Measurements from ENCODE around the gene WFDC2. TPM values are rescaled to one million over a fixed set of nuclear protein-coding genes. Genes with fewer than 3 reads are reported as not detected.

The WFDC2 gene
- total RNA-seq, 3 donors from 2014 or later (not counting 1 experiment from before 2014, with no cell fraction given), result not detected

DNA sequence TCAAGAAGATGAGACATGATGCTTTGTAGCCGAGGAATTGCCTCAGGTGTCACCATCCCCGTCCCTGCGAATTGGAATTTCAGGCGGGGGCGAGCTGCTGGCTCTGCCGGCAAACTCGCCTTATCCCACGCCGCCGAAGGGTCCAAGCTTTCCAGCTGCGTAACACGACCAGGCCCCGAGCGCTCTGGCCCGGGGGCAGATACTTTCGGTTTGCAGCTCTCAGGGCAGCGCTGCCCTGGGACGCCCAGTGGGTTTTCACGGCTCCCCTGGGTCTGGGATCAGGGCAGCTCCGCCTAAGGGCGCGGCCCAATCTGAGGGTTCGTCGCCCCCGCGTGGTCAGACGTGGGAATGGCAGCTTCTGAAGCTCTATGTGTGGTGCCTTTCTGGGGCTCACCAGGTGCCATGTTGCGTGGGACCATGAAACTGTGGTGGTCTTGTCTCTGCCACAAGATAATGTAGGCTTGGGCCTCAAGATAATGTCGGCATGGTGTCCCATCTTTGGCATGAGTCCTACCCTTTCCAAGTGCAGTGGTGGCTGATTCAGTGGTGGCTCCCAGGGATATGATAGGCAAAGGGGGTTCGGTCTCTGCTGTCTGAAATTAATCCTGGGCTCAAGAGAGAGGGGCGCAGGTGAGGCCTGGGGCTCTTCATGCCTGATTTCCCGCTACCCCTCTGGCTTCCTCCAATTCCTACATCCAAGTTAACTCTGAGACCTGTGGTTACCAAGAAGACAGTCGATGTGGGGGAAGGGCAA is 32.6 kb upstream of the WFDC2 start:
- Histone ChIP-seq H3K4me1 (ENCODE audit: control insufficient read depth, insufficient read depth, low read length) (peaks cover 25% of the 10 kb centered on the region), H3K9me3 (ENCODE audit: control insufficient read depth, insufficient read depth, low read length) (peaks cover 3% of the 10 kb centered on the region), H3K27ac (ENCODE audit: low read length) (peak overlapping the region; percentile 68), H3K4me3 (ENCODE audit: low read length) (peak overlapping the region; percentile 65), H3K36me3 (ENCODE audit: control insufficient read depth, insufficient read depth, low read length) (no peaks in the 10 kb centered on the region), H3K27me3 (ENCODE audit: control insufficient read depth, insufficient read depth, low read length) (no peaks in the 10 kb centered on the region)
- peak; percentile 91 to 93 (median 93) for ATAC-seq
- Mint-ChIP-seq H3K27ac (peak overlapping the region in 1 of 2 donors; percentile 74), H3K27me3 (ENCODE audit: low read depth in 2 of 2) (no peaks in the 10 kb centered on the region), H3K36me3 (no peaks in the 10 kb centered on the region), H3K4me3 (peak overlapping the region; percentile 73), H3K9me3 (peaks cover 0 to 3% of the 10 kb centered on the region in 2 donors), H3K4me1 (peaks cover 9 to 24% of the 10 kb centered on the region in 2 donors)
- TF ChIP-seq, protein P1, sequence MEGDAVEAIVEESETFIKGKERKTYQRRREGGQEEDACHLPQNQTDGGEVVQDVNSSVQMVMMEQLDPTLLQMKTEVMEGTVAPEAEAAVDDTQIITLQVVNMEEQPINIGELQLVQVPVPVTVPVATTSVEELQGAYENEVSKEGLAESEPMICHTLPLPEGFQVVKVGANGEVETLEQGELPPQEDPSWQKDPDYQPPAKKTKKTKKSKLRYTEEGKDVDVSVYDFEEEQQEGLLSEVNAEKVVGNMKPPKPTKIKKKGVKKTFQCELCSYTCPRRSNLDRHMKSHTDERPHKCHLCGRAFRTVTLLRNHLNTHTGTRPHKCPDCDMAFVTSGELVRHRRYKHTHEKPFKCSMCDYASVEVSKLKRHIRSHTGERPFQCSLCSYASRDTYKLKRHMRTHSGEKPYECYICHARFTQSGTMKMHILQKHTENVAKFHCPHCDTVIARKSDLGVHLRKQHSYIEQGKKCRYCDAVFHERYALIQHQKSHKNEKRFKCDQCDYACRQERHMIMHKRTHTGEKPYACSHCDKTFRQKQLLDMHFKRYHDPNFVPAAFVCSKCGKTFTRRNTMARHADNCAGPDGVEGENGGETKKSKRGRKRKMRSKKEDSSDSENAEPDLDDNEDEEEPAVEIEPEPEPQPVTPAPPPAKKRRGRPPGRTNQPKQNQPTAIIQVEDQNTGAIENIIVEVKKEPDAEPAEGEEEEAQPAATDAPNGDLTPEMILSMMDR (IDR thresholded peaks at IDR 0.05), result peak; percentile 95
- intact Hi-C loops (cut with micrococcal nuclease), result loop anchor here (1.0 to 2.0 kb wide), 4 partner anchors 20 to 118 kb away; partner anchors contain the start of gene PIGT
- WGBS (ENCODE audit: insufficient coverage), result 7% methylated on average over 30 of the region's 33 CpGs
- DNase-seq, result peak; percentile 86 to 93

DNA sequence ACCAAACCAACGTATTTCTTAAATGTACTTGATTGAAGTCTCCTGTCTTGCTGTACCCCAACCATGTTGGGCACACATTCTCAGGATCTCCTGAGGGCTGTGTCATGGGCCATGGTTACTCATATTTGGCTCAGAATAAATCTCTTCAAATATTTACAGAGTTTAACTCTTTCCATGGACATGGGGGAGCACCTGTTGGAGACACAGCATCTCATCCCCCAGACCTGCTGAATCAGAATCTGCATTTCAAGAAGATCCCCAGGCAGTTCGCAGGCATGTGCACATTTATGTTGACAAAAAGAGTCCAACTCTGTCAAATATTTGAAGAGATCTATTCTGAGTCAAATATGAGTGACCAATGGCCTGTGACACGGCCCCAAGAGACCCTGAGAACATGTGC is 29.1 kb upstream of the WFDC2 start:
- no peak overlapping the region for H3K4me3 ChIP-seq (ENCODE audit: low read length)
- no peak for DNase-seq
- Mint-ChIP-seq H3K4me1 (peaks cover 13 to 20% of the 10 kb centered on the region in 2 donors), H3K27ac (no peak overlapping the region), H3K9me3 (no peaks in the 10 kb centered on the region), H3K27me3 (ENCODE audit: low read depth in 2 of 2) (peaks cover 5 to 10% of the 10 kb centered on the region in 2 donors), H3K36me3 (no peaks in the 10 kb centered on the region), H3K4me3 (no peak overlapping the region)
- no peaks in the 10 kb centered on the region for H3K36me3 ChIP-seq (ENCODE audit: control insufficient read depth, insufficient read depth, low read length)
- H3K27ac ChIP-seq (ENCODE audit: low read length), result no peak overlapping the region
- H3K27me3 ChIP-seq (ENCODE audit: control insufficient read depth, insufficient read depth, low read length), result peaks cover 3% of the 10 kb centered on the region
- no peaks in the 10 kb centered on the region for H3K9me3 ChIP-seq (ENCODE audit: control insufficient read depth, insufficient read depth, low read length)
- no peak for ATAC-seq
- TF ChIP-seq, protein P1 (IDR thresholded peaks at IDR 0.05), result no peak
- intact Hi-C loops (cut with micrococcal nuclease), result no loop called here
- peaks cover 19% of the 10 kb centered on the region for H3K4me1 ChIP-seq (ENCODE audit: control insufficient read depth, insufficient read depth, low read length)
- WGBS (ENCODE audit: insufficient coverage), result 86% methylated on average over 3 of the region's 3 CpGs

DNA sequence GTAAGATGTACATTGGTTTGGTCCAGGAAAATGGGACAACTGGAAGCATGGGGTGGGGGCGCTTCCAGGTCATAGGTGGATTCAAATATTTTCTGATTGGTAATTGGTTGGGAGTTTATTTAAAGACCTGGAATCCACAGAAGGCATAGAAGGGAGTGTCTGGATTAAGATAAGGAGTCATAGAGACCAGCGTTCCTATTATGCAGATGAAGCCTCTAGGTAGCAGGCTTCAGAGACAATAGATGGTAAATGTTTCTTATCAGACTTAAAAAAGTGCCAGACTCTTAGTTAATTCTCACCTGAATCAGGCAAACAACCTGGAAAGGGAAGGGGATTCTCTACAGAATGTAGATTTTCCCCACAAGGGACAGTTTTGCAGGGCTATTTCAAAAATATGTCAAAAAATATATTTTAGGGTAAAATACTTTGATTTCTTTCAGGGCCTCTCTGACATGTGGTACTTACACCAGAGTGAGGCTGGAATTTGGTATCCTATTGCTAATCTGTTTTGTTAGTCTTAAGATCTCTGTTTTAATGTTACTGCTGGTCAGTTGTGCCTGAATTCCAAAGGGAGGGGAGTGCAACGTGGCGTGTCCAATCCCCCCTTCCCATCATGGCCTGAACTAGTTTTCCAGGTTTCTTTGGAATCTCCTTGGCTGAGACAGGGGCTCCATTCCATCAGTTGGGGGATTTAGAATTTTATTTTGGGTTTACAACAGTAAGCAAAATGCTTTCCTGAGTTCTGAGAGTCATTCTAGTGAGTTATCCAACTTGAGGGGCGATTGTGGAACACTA is 28.5 kb upstream of the WFDC2 start:
- Mint-ChIP-seq H3K27ac (no peak overlapping the region), H3K4me1 (peaks cover 13 to 20% of the 10 kb centered on the region in 2 donors), H3K4me3 (no peak overlapping the region), H3K27me3 (ENCODE audit: low read depth in 2 of 2) (peaks cover 9 to 11% of the 10 kb centered on the region in 2 donors), H3K36me3 (no peaks in the 10 kb centered on the region), H3K9me3 (no peaks in the 10 kb centered on the region)
- Histone ChIP-seq H3K9me3 (ENCODE audit: control insufficient read depth, insufficient read depth, low read length) (no peaks in the 10 kb centered on the region), H3K36me3 (ENCODE audit: control insufficient read depth, insufficient read depth, low read length) (no peaks in the 10 kb centered on the region), H3K4me1 (ENCODE audit: control insufficient read depth, insufficient read depth, low read length) (peaks cover 19% of the 10 kb centered on the region), H3K27ac (ENCODE audit: low read length) (no peak overlapping the region), H3K27me3 (ENCODE audit: control insufficient read depth, insufficient read depth, low read length) (peaks cover 3% of the 10 kb centered on the region), H3K4me3 (ENCODE audit: low read length) (no peak overlapping the region)
- intact Hi-C loops (cut with micrococcal nuclease), result no loop called here
- no peak for DNase-seq
- TF ChIP-seq, protein P1 (IDR thresholded peaks at IDR 0.05), result no peak
- ATAC-seq, result no peak
- 94% methylated on average over 5 of the region's 5 CpGs for WGBS (ENCODE audit: insufficient coverage)
